SU-DHL-6 (cell line): ENCODE results near the gene CCDC187.

Experiments used
- CTCF ChIP-seq: fragments of 200-600 bp; sonication (generic); IDR thresholded peaks from one replicate; pipeline ENCODE4 v1.5.1; 2017; ENCODE audit warnings: antibody characterized with exemption, mild to moderate bottlenecking, low read length, moderate library complexity; ENCODE audit not compliant: insufficient read depth, poor library complexity, severe bottlenecking
- EZH2phosphoT487 ChIP-seq: fragments of 200-600 bp; sonication (generic), shearing (Covaris generic); conservative IDR thresholded peaks from 2 replicates; pipeline ENCODE4 v1.6.1; 2018; ENCODE audit warnings: mild to moderate bottlenecking, antibody characterized with exemption, low read length, moderate library complexity, mixed read lengths

- TF ChIP-seq CTCF (no peak), EZH2phosphoT487 (no peak)
These were observed 3.4 kb upstream of the CCDC187 start for GRCh38 chr9:136307215-136307750.
